ENCODE data around the gene BCL2L13.

The BCL2L13 gene

DNA sequence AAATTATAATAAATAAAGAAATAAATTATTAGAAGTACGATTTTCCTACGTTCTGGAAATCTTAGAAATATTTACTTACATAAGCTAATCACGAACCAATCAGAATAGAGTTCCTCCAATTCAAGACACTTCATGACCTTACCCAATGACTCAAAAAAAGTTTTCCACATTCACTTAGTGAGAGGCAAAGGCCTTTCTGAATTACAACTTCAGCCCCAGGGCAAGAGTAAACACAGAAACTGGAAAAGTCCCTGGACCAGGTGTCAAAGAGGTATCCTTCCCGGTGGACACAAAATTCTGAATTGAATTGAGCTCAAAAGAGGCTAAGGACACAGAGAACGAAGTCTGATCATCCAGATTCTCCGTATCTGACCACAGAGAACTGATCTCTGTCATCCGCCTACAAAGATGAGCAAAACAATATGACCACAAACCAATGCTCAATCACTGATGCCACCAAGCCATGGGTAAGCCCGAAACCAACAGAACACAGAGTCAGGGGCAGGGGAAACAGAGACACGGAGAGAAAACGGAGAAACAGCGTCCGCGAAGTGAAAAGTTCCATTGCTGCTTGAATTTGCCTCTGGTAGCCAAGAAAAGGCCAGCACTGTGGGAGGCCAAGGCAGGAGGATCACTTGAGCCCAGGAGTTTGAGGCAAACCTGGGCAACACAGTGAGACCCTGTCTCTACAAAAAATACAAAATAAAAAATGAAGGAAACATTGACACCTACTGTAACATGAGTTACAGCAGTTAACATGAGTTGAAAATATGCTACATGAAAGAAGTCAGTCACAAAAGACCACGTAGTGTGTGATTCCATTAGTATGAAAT, 128.9 kb downstream of the BCL2L13 start:
- DNase-seq, result no peak

DNA sequence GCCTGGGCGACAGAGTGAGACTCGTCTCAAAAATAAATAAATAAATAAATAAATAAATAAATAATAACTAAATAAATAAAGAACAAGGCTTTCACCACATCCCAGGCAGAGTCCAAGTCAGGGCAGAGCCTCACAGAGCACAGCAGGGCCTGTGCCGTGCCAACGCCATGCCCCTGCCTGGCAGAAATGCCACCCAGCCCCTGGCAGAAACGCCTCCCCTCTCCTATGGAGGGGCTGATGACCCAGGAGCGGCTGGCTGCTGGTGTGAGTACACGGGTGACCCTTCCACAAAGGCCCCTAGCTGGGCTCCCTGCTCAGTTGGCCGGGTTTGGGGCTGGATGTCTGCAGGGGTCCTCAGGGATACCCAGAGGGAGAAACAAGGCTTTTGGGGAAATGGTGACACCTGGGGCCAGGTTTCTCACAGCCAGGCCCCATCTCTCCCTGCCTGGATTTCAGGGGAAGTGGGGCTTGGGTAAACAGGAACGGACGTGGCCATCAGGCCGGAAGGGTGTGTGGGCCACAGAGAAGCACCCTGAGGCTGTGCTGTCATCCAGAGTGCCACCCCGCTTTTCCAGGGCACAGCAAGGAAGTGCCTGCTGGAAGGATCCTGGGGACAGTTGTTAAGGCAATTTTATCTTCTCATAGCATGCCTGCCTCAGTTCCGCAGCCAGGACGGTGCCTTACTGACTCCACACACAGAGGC, 130.6 kb downstream of the BCL2L13 start:
- DNase-seq, result no peak

DNA sequence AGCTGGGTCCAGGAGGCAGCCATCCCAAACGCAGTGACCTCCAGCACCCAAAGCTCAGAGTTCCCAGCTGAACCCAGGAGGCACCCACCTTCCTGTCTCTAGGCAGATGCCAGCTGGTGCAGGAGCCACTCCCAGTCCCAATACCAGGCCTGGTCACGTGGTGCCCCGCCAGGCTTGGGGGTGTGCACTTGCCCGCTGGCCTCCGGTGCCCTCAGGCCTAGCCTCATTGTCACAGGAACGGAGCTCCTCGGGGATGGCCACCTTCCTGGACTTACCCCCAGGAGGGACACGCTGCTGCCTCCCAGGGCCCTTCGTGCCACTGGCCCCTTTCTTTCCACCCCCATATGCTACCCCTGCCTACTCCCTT, 131.1 kb downstream of the BCL2L13 start:
- DNase-seq, result no peak

DNA sequence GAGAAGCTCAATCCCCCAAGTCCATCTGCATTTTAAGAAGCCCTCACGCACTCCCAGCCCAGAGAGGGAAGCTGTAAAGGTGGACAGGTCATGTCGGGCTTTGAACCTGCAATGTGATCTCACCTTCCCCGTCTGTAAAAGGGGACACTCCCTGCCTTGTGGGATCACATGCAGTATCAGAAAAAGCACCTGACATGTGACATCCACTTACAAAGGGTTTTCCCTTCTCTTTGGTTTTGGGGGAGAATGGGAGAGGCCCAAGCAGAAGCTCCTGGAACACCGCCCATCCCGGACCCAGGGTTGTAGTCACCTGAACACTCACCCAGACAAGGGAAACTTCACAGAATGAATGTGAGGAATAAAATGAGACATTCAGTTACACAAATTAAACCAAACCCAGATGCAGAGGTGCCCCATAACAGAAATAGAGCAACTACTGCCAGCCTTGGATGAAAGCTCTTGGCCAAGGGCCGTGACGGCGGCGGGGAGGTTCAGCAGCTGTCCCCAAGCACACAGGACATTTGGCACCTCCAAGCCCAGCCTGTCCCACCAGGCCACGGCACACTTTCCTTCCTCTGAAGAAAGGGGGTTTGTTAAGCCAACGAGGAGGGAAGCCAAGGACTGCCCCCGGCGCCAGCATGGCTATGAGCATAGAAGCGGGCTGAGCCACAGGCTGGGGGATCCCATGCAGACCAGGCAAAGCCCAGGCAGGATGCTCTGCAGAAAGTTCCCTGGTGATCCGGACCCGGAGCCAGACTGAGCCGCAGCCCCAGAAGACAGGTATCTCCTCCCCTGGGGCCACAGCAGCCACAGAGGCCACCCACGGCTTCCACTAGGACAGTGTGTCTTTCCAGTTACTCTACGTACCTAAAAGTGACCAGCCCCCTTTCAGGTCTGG, 131.9 kb downstream of the BCL2L13 start:
- no peak for DNase-seq

DNA sequence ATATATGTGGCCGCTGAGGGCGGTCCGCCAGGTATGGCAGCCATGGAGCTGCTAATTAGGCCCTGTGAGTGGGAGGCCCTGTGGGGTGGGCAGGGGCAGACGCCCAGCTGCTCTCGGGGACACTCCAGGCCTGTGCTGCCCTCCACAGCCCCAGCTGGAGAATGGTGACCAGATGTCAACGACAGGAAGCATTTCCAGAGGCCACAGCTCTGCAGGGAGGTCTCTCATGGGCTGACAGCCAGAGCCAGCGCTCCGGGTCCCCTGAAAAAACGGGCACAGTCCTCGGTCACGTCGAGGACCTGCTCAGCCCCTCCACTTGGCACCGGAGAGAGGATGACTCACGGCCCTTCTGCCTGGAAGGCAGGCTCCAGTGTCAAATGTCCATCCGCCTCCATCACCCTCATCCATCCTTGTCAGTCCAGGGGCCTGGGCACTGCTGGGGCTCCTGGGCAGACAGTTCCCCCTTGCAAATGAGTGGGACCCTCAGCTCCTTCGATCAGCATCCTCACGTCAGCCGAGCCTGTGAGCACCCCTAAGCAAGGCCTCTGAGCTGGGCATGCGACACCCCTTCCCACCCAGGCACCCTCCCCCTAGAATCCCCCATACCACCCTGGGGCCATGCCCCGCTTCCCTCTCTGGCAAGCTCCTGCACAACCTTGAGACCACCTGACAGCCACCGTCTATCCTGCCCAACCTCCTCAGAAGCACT, 133.8 kb downstream of the BCL2L13 start:
- DNase-seq, result no peak

DNA sequence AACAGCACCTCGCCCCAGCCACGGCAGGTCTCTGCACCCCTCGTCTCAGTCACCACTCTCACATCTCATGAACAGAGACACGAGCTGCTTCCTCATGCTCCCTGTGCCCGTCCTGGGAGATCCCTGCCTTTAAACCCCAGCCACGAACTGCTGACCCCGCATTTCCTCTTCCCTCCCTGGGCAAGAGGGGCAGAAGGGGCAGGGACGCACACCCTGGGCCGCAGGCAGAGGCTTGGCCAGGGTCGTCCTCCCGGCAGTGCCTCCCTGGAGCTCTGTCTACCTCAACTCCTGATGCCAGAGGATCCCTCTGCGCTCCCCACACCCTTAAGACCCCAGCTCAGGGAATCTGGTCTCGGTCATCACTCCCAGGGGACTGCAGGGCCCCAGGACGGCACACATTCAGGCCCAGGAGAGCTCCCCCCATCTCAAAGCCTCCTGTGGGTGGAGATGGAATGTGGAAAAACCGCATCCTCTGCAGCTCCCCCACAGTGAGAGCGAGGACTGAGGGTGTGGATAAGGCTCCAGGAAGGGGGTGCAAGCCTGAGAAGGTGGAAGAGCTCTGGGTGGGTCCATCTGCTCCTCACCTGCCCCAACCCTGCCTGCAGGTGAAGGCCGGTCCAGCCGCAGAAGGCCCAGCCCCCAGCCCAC, 134.5 kb downstream of the BCL2L13 start:
- DNase-seq, result no peak

DNA sequence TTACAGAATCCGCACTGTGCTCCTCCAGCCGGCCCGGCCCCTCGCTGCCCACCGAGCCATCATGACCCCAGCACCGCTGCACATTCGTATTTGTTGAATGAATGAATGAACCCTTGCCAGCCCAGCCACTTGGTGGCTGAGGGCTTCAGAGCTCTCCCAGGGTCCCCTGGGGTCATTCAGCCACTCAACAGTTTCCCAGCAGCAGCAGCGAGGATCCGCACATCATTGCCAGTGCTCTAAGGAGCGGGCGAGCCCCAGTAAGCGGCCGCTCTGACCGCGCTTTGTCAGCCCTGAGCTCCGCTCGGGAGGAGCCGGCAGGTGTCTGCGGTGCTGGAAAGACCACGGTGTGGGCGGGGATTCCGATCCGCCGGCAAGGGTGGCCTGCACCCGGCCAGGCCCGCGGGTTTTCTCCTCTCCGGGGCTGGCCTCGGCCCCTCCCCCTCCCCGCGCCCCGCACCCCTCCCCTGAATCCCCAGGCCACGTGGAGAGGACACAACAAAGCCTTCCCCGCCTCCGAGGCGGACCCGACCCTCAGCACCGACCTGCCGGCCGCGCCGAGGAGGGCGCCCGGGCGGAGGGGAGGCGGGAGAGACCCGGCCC, 135.1 kb downstream of the BCL2L13 start:
- DNase-seq, result peak; percentile 84

DNA sequence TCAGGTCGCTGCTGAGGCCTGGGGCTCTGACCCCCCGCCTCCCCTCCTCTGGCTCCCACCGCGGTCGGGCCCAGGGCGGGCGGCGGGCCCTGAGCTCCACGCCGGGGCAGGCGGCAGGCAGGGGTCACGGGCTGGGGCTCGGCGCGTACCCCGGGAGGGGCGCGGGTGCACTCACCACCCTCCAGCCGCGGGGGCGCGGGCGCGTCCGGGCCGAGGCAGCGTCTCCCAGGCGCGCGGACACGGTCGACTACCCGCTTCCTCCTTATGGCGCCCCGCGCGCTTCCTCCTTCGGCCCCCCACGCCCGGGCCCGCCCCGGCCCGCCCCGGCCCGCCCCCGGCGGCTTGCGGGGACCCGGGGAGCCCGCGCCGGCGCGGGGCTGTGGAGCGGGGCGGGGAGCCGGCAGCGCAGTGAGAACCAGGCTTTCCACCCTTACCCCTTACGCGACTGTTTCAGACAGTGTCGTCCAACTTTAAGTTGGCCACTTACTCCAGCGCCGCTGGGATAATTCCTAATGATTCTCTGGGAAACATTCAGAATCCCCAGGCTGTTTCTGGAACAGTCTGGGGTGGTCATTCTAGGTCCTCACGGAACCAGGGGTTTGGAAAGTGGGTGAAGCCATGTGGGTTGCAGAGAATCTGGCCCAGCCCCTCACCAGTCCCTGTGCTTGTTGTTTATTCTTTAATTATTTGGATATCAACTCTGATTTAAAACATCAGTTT, 135.8 kb downstream of the BCL2L13 start, which contains the start of gene BID:
TSS of gene BID (minus strand) at position 264 of the 720 bp plus-strand sequence. CDS start 24,353 bp downstream, outside the sequence.
- DNase-seq, result no peak

DNA sequence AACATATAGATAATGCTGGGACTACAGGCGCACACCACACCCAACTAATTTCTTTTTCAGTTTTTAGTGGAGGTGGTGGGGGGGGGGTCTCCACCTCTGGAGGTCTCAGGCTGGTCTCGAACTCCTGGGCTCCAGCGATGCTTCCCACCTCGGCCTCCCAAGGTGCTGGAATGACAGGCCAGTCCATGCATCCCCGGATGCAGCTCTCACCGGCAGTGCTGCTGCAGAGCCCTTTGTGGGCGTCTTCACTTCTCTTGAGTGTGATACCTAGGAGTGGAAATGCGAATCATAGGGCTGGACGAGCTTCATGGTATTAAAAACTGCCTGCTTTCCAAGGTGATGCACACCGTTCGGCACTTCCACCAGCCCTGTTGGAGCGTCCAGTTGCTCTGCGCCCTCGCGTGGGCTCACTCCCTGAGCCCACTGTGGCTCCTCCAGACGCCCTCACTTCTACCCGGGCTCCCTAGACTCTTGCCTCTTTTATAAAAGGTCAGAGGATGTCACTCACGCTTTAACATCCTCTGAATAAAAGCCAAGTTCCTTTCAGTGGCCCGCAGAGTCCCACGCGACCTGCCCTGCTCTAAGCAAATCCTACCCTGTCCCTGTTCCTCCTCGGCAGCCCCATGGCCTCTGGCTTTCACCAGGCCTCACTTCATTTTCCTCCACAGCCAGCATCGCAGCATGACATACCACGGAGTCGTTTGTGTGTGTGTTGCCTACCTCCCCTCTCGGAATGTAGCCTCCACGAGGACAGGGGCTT, 136.5 kb downstream of the BCL2L13 start:
- DNase-seq, result no peak

DNA sequence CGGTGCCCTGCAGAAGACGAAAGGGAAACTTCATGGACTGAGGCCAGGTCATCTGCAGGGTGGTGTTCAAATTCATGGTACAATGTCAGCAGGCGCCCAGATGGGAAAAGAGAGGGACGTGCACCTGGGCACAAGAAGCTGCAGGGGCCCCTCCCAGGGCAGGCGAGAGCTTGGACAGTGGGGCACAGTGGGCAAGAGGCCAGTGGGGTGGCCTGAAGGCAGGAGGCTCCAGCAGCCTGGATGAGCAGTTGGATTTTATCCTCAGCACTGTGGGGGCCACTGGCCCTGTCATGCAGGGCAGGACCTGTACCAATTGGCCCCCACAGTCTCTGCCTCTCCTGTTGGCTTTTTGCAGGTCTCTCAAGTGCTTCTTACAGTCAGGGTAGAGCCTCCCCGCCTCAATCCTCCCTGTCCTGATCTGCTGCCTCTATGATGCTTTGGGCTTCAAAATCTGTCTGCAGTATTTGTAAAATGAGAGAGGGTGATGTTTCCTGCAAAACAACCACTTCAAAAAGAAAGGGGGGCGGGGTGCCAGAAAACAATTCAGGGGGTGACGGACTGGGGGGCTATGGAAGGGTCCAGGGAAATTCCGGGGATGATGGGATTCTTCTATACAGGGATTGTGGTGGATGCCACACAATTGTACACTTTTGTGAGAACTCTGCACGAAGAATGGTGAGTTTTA, 137.4 kb downstream of the BCL2L13 start:
- no peak for DNase-seq

DNA sequence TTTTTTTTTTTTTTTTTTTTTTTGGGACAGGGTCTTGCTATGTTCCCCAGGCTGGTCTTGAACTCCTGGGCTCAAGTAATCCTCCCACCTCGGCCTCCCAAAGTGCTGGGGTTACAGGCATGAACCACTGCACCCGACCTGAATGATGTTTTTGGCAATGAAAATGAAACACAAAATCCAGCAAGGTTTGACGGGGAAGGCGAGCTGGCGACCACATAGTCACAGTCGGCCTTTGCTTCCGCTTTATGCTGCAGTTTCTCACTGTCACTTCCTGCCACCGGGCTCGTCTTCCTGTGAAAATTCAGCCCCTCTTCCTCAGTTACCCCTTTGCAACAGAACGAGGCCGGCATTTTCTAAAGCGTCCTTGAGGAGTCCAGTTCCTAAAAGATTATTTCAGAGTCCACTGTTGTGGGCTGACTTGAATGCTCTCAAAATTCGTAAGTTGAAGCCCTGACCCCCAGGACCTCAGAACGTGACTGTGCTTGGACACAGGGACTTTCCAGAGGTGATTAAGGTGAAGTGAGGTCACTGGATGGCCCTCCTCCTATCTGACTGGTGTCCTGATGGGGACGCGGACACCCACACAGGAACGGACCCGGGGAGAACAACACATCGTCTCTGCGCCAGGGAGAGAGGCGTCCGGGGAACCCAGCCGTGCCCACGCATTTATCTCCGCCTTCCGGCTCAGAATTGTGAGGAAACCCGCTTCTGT, 138.6 kb downstream of the BCL2L13 start:
- DNase-seq, result no peak

DNA sequence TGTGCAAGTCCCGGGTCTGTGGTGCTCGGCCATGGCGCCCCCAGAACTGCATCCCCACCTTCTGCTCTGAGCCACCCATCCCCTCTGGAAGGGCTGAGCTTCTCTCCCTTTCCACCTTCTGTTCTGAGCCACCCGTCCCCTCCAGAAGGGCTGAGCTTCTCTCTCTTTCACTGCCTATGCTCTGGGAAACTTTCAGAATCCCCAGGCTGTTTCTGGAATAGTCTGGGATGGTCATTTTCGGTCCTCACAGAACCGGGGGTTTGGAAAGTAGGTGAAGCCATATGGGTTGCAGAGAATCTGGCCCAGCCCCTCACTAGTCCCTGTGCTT, 139.1 kb downstream of the BCL2L13 start:
- DNase-seq, result no peak

DNA sequence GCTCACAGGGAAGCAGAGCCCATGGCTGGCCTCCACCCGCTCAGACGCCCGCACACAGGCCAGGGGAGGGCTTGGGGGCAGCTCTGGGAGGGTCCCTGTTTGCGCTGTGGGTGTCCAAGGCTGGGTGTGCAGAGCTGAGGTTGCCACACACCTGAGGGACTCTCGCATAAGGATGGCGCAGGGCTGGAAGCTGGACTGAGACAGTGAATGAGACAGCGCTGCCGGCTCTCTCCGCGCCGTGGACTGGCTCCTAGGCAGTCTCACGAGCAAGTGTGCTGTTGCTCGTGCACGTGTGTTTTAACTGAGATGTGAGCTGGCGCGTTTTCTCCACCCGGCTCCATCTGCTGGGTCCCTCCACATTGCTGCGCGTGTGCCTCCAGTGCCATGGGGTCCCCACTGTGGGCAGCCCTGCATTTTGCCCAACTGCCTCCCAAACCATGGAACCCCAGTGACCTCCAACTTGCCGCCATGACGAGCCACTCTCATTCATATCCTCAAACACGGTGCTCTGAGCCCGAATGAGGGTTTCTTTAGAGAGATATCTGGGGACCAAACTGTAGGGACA, 139.9 kb downstream of the BCL2L13 start:
- no peak for DNase-seq

DNA sequence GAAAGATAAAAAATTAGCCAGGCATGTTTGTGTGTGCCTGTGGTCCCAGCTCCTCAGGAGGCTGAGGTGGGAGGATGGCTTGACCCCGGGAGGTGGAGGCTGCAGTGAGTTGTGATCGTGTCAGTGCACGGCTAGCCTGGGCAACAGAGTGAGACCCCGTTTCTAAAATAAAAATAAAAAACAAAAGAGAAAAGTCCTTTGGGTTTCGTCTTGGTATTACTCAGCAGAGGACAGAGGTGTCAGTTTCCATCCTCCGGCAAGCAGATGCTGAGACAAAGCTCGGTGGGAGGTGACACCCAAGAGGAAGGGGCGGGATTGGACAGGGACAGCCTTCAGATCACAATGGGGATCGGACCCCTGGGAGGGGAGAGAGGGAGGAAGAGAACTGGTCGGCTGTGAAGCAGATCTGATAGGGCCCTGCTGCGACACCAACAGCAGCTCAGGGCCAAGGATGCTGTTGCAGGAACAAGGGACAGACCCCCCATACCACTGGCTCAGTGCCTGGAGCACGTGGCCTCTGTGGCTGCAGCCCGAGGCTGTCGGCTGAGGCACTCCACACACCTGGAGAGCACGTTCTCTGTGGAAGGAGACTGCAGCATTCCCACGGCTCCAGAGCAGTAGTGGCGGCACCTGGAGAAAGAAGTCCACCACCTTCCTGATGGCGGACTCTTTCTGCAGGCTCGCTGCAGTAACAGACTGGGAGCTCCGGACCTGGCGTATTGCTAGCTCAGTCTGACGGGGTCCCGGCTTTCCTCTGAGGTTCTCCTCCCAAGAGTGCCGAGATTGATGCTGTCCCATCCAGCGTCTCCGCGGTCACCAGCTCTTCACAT, 140.9 kb downstream of the BCL2L13 start:
- DNase-seq, result no peak

DNA sequence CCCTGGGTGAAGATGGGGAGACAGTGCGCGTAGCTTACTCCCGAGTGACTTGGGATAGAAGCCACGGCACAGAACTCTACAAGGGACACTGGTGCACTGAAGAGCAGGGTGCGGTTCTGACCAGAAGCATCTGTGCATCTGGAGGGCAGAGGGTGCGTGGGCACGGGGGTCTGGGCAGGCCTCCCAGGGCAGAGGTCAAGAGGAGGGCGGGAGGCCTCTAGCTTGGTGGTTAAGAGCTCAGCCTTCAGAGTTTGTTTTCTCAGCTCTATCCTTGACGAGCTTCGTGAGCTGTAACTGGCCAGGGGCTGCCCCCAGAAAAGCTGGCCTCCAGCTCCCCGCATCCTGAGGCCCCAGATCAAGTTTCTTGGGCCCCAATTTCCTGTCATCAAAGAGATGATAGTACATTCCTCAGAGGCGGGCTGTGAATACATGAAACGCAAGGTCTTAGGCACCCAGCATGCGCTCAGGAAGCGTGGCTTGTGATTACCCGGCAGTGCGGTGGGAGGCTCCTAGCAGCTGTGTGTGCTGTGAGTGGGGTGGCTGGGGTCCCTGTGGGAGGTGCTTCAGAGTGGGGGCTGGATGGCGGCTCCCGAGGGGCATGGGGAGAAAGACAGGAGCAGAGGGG, 141.7 kb downstream of the BCL2L13 start:
- DNase-seq, result no peak

All from islet precursor cell (in vitro differentiated cells).